Measurements from ENCODE around the gene BEST3.
"Not testable (repeated sequence)": the region's sequence is repeated elsewhere in the genome, so short reads cannot be mapped to it uniquely, and the experiment has no call there.

The BEST3 gene

GRCh38 chr12:69610126-69610525, 89.0 kb downstream of the BEST3 start:
- Histone ChIP-seq H3K18ac (ENCODE audit: low read length) (no peak overlapping the region), H3K27me3 (ENCODE audit: control insufficient read depth in 3 of 3, insufficient read depth in 3 of 3, low read depth in 1 of 3, low read length in 3 of 3) (no peaks in the 10 kb centered on the region), H3K4me1 (ENCODE audit: control insufficient read depth in 2 of 2, insufficient read depth in 1 of 2, low read depth in 1 of 2, low read length in 2 of 2) (no peaks in the 10 kb centered on the region), H3K27ac (replicated peaks; ENCODE audit: low read length) (no peak overlapping the region), H2AFZ (ENCODE audit: low read length) (no peak overlapping the region), H3K79me1 (ENCODE audit: low read depth, low read length) (no peaks in the 10 kb centered on the region), H3K4me2 (ENCODE audit: insufficient read depth, low read length, poor library complexity, severe bottlenecking) (no peak overlapping the region), H3K9me3 (replicated peaks in 1 of 2; ENCODE audit: control insufficient read depth in 2 of 2, insufficient read depth in 1 of 2, low read depth in 1 of 2, low read length in 2 of 2) (peaks cover 0 to 2% of the 10 kb centered on the region in 2 donors), H4K91ac (ENCODE audit: low read depth, low read length, poor library complexity) (no peak overlapping the region), H3K36me3 (replicated peaks in 1 of 2; ENCODE audit: control insufficient read depth in 2 of 2, insufficient read depth in 2 of 2, low read length in 2 of 2) (no peaks in the 10 kb centered on the region), H2BK5ac (ENCODE audit: low read length) (no peak overlapping the region), H4K8ac (ENCODE audit: low read depth, low read length) (no peak overlapping the region), H3K4me3 (ENCODE audit: low read length in 2 of 2) (no peak overlapping the region), H2BK12ac (ENCODE audit: low read length) (no peak overlapping the region), H2AK5ac (ENCODE audit: low read depth, low read length) (peak overlapping the region; percentile 33), H3K14ac (ENCODE audit: low read length) (no peak overlapping the region), H3K9ac (ENCODE audit: low read depth, low read length, poor library complexity) (no peak overlapping the region), H3K4ac (ENCODE audit: low read length) (no peak overlapping the region), H2BK15ac (ENCODE audit: low read length) (no peak overlapping the region), H3K23ac (ENCODE audit: low read depth, low read length, poor library complexity) (no peak overlapping the region), H2BK120ac (ENCODE audit: low read depth, low read length) (no peak overlapping the region)
- DNase-seq (ENCODE audit: low spot score) = no peak
- no CpG with 5 or more reads among the region's 15 CpGs for WGBS, 2 donors (ENCODE audit: extremely low coverage in 2 of 2, insufficient read length in 2 of 2, insufficient replicate concordance in 1 of 2)

- Histone ChIP-seq H2AK5ac (ENCODE audit: low read depth, low read length) (no peak overlapping the region), H2BK120ac (ENCODE audit: low read depth, low read length) (no peak overlapping the region), H3K9ac (ENCODE audit: low read depth, low read length, poor library complexity) (no peak overlapping the region), H3K4me3 (ENCODE audit: low read length in 2 of 2) (no peak overlapping the region), H3K79me1 (ENCODE audit: low read depth, low read length) (no peaks in the 10 kb centered on the region), H3K23ac (ENCODE audit: low read depth, low read length, poor library complexity) (no peak overlapping the region), H3K4ac (ENCODE audit: low read length) (no peak overlapping the region), H4K8ac (ENCODE audit: low read depth, low read length) (no peak overlapping the region), H3K9me3 (replicated peaks in 1 of 2; ENCODE audit: control insufficient read depth in 2 of 2, insufficient read depth in 1 of 2, low read depth in 1 of 2, low read length in 2 of 2) (peaks cover 0 to under 1% of the 10 kb centered on the region in 2 donors), H2AFZ (ENCODE audit: low read length) (no peak overlapping the region), H3K27ac (replicated peaks; ENCODE audit: low read length) (no peak overlapping the region), H3K27me3 (ENCODE audit: control insufficient read depth in 3 of 3, insufficient read depth in 3 of 3, low read depth in 1 of 3, low read length in 3 of 3) (no peaks in the 10 kb centered on the region), H4K91ac (ENCODE audit: low read depth, low read length, poor library complexity) (no peak overlapping the region), H2BK5ac (ENCODE audit: low read length) (no peak overlapping the region), H3K36me3 (replicated peaks in 1 of 2; ENCODE audit: control insufficient read depth in 2 of 2, insufficient read depth in 2 of 2, low read length in 2 of 2) (peaks cover 1 to 5% of the 10 kb centered on the region in 2 donors), H3K18ac (ENCODE audit: low read length) (no peak overlapping the region), H2BK12ac (ENCODE audit: low read length) (no peak overlapping the region), H3K4me2 (ENCODE audit: insufficient read depth, low read length, poor library complexity, severe bottlenecking) (no peak overlapping the region), H3K14ac (ENCODE audit: low read length) (no peak overlapping the region), H2BK15ac (ENCODE audit: low read length) (no peak overlapping the region), H3K4me1 (ENCODE audit: control insufficient read depth in 2 of 2, insufficient read depth in 1 of 2, low read depth in 1 of 2, low read length in 2 of 2) (no peaks in the 10 kb centered on the region)
- WGBS, 2 donors (ENCODE audit: extremely low coverage in 2 of 2, insufficient read length in 2 of 2, insufficient replicate concordance in 1 of 2) = no CpG with 5 or more reads among the region's 2 CpGs
- no peak for DNase-seq (ENCODE audit: low spot score)
Measured at GRCh38 chr12:69608114-69608513, 91.0 kb downstream of the BEST3 start.

DNA sequence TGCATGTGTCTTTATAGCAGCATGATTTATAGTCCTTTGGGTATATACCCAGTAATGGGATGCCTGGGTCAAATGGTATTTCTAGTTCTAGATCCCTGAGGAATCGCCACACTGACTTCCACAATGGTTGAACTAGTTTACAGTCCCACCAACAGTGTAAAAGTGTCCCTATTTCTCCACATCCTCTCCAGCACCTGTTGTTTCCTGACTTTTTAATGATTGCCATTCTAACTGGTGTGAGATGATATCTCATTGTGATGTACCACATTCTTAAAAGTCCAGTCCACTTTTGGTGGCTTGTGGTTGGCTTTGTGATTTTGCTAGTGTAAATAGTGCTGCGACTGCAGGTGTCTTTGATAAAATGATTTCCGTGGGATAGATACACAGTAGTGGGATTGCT, 94.8 kb downstream of the BEST3 start:
- H3K9me3 ChIP-seq (replicated peaks in 1 of 2; ENCODE audit: control insufficient read depth in 2 of 2, insufficient read depth in 1 of 2, low read depth in 1 of 2, low read length in 2 of 2); H3K27ac ChIP-seq (replicated peaks; ENCODE audit: low read length); H2BK12ac ChIP-seq (ENCODE audit: low read length); H3K4me3 ChIP-seq (ENCODE audit: low read length in 2 of 2); H2AFZ ChIP-seq (ENCODE audit: low read length); H4K91ac ChIP-seq (ENCODE audit: low read depth, low read length, poor library complexity); H2BK120ac ChIP-seq (ENCODE audit: low read depth, low read length); H3K18ac ChIP-seq (ENCODE audit: low read length); H2BK5ac ChIP-seq (ENCODE audit: low read length); H3K9ac ChIP-seq (ENCODE audit: low read depth, low read length, poor library complexity); H3K4me2 ChIP-seq (ENCODE audit: insufficient read depth, low read length, poor library complexity, severe bottlenecking); H3K14ac ChIP-seq (ENCODE audit: low read length); H3K23ac ChIP-seq (ENCODE audit: low read depth, low read length, poor library complexity); H3K79me1 ChIP-seq (ENCODE audit: low read depth, low read length); DNase-seq (ENCODE audit: low spot score); H3K4ac ChIP-seq (ENCODE audit: low read length); H3K27me3 ChIP-seq (ENCODE audit: control insufficient read depth in 3 of 3, insufficient read depth in 3 of 3, low read depth in 1 of 3, low read length in 3 of 3); H2AK5ac ChIP-seq (ENCODE audit: low read depth, low read length); H4K8ac ChIP-seq (ENCODE audit: low read depth, low read length); H2BK15ac ChIP-seq (ENCODE audit: low read length); H3K4me1 ChIP-seq (ENCODE audit: control insufficient read depth in 2 of 2, insufficient read depth in 1 of 2, low read depth in 1 of 2, low read length in 2 of 2): not testable (repeated sequence)
- H3K36me3 ChIP-seq (replicated peaks in 1 of 2; ENCODE audit: control insufficient read depth in 2 of 2, insufficient read depth in 2 of 2, low read length in 2 of 2) = peaks cover 18 to 43% of the 10 kb centered on the region in 2 donors
- WGBS, 2 donors (ENCODE audit: extremely low coverage in 2 of 2, insufficient read length in 2 of 2, insufficient replicate concordance in 1 of 2) = no CpG with 5 or more reads among the region's 3 CpGs

All from neuronal stem cell (in vitro differentiated cells).